Endodermal cell (in vitro differentiated cells): Measurements from ENCODE around the gene SEPTIN10. TPM values are rescaled to one million over a fixed set of nuclear protein-coding genes. Genes with fewer than 3 reads are reported as not detected.

ENCODE experiments used
- DNase-seq: peaks from one replicate; pipeline ENCODE4 v3.0.0-alpha.2; 2017
- H3K27ac ChIP-seq: 2 replicates; pipeline ENCODE4 v1.5.1; 2013; ENCODE audit warnings: mild to moderate bottlenecking, low read depth, low read length, moderate library complexity
- H3K27me3 ChIP-seq: 2 replicates; pipeline ENCODE4 v1.6.1; 2013; ENCODE audit warnings: mild to moderate bottlenecking, low read length, moderate library complexity; ENCODE audit not compliant: insufficient read depth, control insufficient read depth, poor library complexity, severe bottlenecking
- H3K36me3 ChIP-seq: 2 replicates; pipeline ENCODE4 v1.7.0; 2013; ENCODE audit warnings: mild to moderate bottlenecking, low read length, moderate library complexity; ENCODE audit not compliant: control insufficient read depth, insufficient read depth
- H3K4me1 ChIP-seq: one replicate; pipeline ENCODE4 v1.7.0; 2013; ENCODE audit warnings: low read length; ENCODE audit not compliant: control insufficient read depth, insufficient read depth
- H3K4me3 ChIP-seq: 2 replicates; pipeline ENCODE4 v1.5.1; 2013; ENCODE audit warnings: mild to moderate bottlenecking, low read length, moderate library complexity
- H3K9ac ChIP-seq: 2 replicates; pipeline ENCODE4 v1.6.1; 2013; ENCODE audit warnings: mild to moderate bottlenecking, low read length, moderate library complexity; ENCODE audit not compliant: poor library complexity, severe bottlenecking; ENCODE audit errors: extremely low read depth
- H3K9me3 ChIP-seq: 2 replicates; pipeline ENCODE4 v1.6.1; 2013; ENCODE audit warnings: mild to moderate bottlenecking, low read length, moderate library complexity; ENCODE audit not compliant: control insufficient read depth
- H3K27ac Mint-ChIP-seq: 2 replicates; pipeline ENCODE4 v1.8.0; 2020; ENCODE audit warnings: mixed read lengths
- H3K27me3 Mint-ChIP-seq: 2 replicates; pipeline ENCODE4 v1.8.0; 2021; ENCODE audit warnings: mild to moderate bottlenecking, mixed read lengths; ENCODE audit not compliant: insufficient read depth
- H3K36me3 Mint-ChIP-seq: 2 replicates; pipeline ENCODE4 v1.8.0; 2020; ENCODE audit warnings: low read depth, mixed read lengths
- H3K4me1 Mint-ChIP-seq: 2 replicates; pipeline ENCODE4 v1.8.0; 2020; ENCODE audit warnings: mixed read lengths
- H3K4me3 Mint-ChIP-seq: 2 replicates; pipeline ENCODE4 v1.8.0; 2020; ENCODE audit warnings: mild to moderate bottlenecking, moderate library complexity, mixed read lengths
- H3K9me3 Mint-ChIP-seq: 2 replicates; pipeline ENCODE4 v1.8.0; 2020; ENCODE audit warnings: mild to moderate bottlenecking, mixed read lengths
- CTCF ChIP-seq: fragments of 200-600 bp; sonication (generic); conservative IDR thresholded peaks from 2 replicates; pipeline ENCODE4 v1.5.0; 2021; ENCODE audit warnings: antibody characterized with exemption, mild to moderate bottlenecking
- WGBS, 2 experiments: methylation state at CpG; one replicate each; pipeline versions ENCODE4 v1.1.5 to v1.1.7; 2013; ENCODE audit warnings: missing lambda C conversion rate in 2 of 2, mixed read lengths in 1 of 2; ENCODE audit not compliant: insufficient coverage in 1 of 2, insufficient read length in 1 of 2; 5-methylcytosine and 5-hydroxymethylcytosine counted together
- total RNA-seq, 2 donors: library from RNA; stranded (reverse); fragmentation: NEBNext Ultra II Directional in 1 of 2; extraction: Animal tissue kit (Norgen Biotek cat#: 25700) in 1 of 2; gene quantifications; 2 replicates in 1 of 2; 3 replicates in 1 of 2; pipeline ENCODE4 v1.2.1, GENCODE V29; 2021

Gene SEPTIN10
- total RNA-seq, 2 donors from 2014 or later: 103 to 120 TPM

DNA sequence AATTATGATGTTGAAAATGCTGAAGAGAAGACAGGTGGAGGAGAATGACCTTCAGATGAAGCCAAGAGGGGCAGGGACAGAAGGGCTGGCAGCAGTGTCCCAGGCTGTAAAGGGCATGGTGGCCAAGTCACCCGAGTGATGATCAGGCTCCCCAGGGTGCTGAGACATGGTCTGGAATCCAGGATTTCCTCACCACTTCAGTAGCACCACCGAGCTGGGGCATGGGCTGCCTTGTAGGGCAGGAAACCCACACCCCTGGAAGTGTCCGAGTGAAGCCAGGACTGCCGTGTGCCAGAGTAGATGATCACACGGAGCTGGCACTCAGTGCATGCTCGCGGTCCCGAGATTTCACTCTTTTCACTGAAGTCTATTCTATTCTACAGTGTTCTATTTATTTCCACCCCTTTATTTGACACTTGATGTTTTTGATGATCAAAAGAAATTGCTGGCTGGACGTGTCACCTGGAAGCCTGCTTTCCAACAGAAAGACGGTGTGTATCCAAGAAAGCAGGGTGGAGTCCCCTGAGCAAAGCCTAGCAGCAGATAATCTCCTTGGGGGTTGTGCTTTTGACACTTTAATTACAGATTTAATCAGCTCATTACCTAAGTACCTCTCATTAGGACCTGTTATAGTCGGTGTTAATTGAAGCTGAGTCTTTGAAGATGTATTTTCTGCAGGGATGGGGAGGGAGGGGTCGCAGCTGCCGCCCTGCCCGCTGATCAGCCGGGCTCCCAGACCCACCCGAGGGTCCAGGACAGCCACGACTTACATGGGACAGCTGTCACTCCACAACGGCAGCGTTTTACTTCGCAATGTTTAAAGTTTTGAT is 92.3 kb downstream of the SEPTIN10 start:
- H3K27me3 ChIP-seq: no peaks in the 10 kb centered on the region
- no peak for TF ChIP-seq CTCF
- H3K9me3 ChIP-seq: no peaks in the 10 kb centered on the region
- 88 to 91% methylated on average over 17 to 20 of the region's 20 CpGs for WGBS, 2 experiments
- Mint-ChIP-seq H3K4me1 (peaks cover 22% of the 10 kb centered on the region), H3K4me3 (no peak overlapping the region), H3K27ac (no peak overlapping the region), H3K36me3 (no peaks in the 10 kb centered on the region), H3K9me3 (no peaks in the 10 kb centered on the region), H3K27me3 (peaks cover 13% of the 10 kb centered on the region)
- H3K36me3 ChIP-seq: no peaks in the 10 kb centered on the region
- no peak for DNase-seq
- H3K4me3 ChIP-seq: no peak overlapping the region
- no peak overlapping the region for H3K9ac ChIP-seq
- H3K27ac ChIP-seq: no peak overlapping the region
- H3K4me1 ChIP-seq: peaks cover 6% of the 10 kb centered on the region

- Histone ChIP-seq H3K36me3 (no peaks in the 10 kb centered on the region), H3K9ac (no peak overlapping the region), H3K4me1 (peaks cover 6% of the 10 kb centered on the region), H3K4me3 (no peak overlapping the region), H3K27ac (no peak overlapping the region), H3K27me3 (no peaks in the 10 kb centered on the region), H3K9me3 (no peaks in the 10 kb centered on the region)
- peaks cover 33% of the 10 kb centered on the region for H3K4me1 Mint-ChIP-seq
- no peaks in the 10 kb centered on the region for H3K9me3 Mint-ChIP-seq
- no peak overlapping the region for H3K27ac Mint-ChIP-seq
- DNase-seq: no peak
- 93 to 95% methylated on average over 4 of the region's 4 CpGs for WGBS, 2 experiments
- no peak for TF ChIP-seq CTCF
- H3K27me3 Mint-ChIP-seq: peaks cover 13% of the 10 kb centered on the region
- no peaks in the 10 kb centered on the region for H3K36me3 Mint-ChIP-seq
- no peak overlapping the region for H3K4me3 Mint-ChIP-seq
Observed at GRCh38 chr2:109519513-109519912, 94.3 kb downstream of the SEPTIN10 start.

- H3K27ac ChIP-seq: no peak overlapping the region
- H3K9me3 ChIP-seq: no peaks in the 10 kb centered on the region
- H3K4me3 ChIP-seq: no peak overlapping the region
- 82 to 90% methylated on average over 21 to 26 of the region's 26 CpGs for WGBS, 2 experiments
- peak; percentile 80 for DNase-seq
- H3K36me3 Mint-ChIP-seq: no peaks in the 10 kb centered on the region
- no peaks in the 10 kb centered on the region for H3K36me3 ChIP-seq
- no peak overlapping the region for H3K9ac ChIP-seq
- H3K4me1 Mint-ChIP-seq: peaks cover 33% of the 10 kb centered on the region
- H3K4me1 ChIP-seq: peaks cover 6% of the 10 kb centered on the region
- TF ChIP-seq CTCF: no peak
- no peak overlapping the region for H3K4me3 Mint-ChIP-seq
- no peak overlapping the region for H3K27ac Mint-ChIP-seq
- H3K27me3 ChIP-seq: no peaks in the 10 kb centered on the region
- H3K27me3 Mint-ChIP-seq: peaks cover 3% of the 10 kb centered on the region
- no peaks in the 10 kb centered on the region for H3K9me3 Mint-ChIP-seq
Observed at GRCh38 chr2:109517118-109517889, 96.5 kb downstream of the SEPTIN10 start.
